Fibroblast of skin of right biceps (primary cell): Measurements from ENCODE around the gene HACL1.
"Not testable (repeated sequence)": the region's sequence is repeated elsewhere in the genome, so short reads cannot be mapped to it uniquely, and the experiment has no call there.

Experiments
- DNase-seq: peaks from one replicate; pipeline ENCODE4 v3.0.0-alpha.2; 2013

HACL1 gene

GRCh38 chr3:15578289-15578867, 23.0 kb downstream of the HACL1 start:
- no peak for DNase-seq

DNA sequence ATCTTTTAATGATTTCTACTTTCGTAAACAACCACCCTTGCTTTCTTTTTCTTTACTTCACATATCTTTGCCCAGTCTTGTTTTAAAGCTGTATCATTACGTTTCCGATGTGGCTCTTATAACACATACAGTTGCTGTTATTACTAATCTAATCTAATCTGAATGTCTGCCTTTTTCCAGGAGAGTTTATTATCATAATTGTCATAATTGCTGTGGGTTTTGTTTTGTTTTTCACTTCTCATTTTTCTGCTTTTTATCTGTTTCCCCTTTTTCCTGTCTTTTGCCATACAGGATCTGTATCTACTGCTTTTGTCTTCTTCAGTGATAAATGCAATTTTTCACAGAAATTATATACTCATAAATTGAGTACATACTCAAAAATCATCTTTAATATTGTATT, 24.9 kb downstream of the HACL1 start:
- DNase-seq: no peak

- DNase-seq: no peak
Observed at GRCh38 chr3:15575446-15575845, 25.9 kb downstream of the HACL1 start.

- no peak for DNase-seq
Observed at GRCh38 chr3:15572138-15572537, 29.2 kb downstream of the HACL1 start.

DNA sequence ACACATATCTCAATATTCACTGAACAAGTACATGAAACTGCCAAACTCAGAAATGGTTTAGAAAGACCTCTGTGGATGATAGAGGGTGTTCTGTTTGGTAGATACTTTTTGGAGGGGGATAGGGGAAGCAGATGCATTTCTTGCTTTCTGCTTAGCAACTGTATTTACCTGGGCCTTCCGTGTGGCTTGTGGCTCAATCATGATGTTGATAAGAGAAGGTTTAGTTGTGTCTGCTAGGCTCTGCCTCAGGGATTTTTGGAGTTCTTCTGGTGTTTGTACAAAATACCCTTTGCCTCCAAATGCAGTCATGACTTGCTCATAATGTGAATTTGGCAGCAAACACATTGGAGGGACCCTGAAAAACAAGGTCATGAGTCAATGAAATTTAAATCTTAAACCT, 38.2 kb downstream of the HACL1 start:
- DNase-seq: no peak

- no peak for DNase-seq
Observed at GRCh38 chr3:15562560-15562959, 38.8 kb downstream of the HACL1 start.

GRCh38 chr3:15558581-15558980, 42.8 kb downstream of the HACL1 start:
- DNase-seq: no peak

DNA sequence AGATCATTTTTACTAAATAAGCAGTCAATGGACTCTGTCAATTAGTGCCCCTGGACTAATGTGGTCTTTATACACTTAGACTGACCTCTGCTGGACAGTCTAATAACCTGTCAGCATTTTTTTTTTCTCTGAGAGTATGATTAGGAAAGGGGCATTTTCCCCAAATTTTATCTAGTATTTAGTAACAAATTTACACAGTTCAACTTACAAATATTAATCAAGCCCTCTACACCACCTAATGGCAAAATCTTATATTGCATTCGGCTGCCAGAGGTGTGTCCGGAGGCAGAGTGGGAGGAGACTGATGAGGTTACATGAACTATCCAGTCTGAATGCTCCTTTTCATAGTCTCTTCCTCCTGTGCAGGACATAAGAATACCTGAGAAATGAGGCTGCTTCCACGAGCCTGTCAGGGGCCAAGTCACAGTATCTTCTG, 43.8 kb downstream of the HACL1 start:
- peak; percentile 69 for DNase-seq

- no peak for DNase-seq
Observed at GRCh38 chr3:15556512-15556911, 44.9 kb downstream of the HACL1 start.

DNA sequence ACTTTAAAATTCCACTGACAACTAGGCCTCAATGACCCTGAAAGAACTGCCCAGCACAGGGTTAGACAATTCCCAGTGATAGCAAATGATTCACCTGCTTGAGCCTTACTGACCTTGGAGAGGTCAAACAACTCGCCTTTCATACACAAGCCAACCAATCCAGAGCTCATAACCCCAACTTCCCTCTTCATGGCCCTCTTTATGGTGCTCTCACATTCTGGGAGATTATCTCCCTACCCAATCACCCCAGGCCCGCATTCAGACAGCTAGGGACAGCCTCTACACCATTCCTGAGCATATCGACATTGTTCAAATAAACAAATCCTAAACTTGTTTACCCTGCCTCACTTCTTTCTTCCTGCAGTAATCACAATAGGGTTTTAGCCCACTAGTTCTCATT, 47.6 kb downstream of the HACL1 start:
- no peak for DNase-seq

DNA sequence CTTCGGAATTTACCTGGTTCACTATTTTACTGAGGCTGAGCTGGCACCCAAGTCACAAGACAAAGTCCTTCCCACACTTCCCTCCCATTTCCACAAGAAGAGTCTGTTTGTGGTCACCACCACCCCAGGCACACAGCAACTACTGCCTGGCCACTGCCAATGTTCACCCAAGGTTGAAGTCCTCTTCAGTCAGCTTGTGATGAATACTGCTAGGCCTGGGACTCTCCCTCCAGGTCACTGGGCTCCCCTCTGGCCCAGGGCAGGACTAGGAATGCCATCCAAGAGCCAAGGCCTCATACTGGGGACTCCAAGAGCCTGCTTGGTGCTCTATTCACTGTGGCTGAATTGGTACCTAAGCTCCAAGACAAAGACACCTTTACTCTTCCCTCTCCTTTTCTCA, 49.5 kb downstream of the HACL1 start:
- DNase-seq: no peak

GRCh38 chr3:15549846-15550245, 51.5 kb downstream of the HACL1 start:
- no peak for DNase-seq

GRCh38 chr3:15542614-15543013, 58.8 kb downstream of the HACL1 start:
- no peak for DNase-seq

DNA sequence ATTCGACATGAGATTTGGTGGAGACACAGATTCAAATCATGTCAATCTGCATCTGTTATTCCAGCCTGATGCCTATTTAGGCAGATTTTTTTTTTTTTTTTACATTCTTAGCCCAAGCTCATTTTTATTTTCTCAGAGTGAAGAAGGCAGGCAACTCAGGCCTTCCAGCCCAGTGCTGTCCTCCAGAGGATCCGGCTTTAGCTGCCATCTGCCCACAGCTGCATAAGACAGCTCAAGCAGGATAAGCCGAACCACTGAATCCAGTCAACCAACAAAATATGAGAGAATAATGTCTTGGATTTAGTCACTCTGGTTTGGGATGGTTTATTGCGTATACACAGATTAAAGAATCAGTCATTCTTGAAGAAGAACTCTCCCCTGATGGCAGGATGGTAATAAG, 60.0 kb downstream of the HACL1 start:
- DNase-seq: no peak

DNA sequence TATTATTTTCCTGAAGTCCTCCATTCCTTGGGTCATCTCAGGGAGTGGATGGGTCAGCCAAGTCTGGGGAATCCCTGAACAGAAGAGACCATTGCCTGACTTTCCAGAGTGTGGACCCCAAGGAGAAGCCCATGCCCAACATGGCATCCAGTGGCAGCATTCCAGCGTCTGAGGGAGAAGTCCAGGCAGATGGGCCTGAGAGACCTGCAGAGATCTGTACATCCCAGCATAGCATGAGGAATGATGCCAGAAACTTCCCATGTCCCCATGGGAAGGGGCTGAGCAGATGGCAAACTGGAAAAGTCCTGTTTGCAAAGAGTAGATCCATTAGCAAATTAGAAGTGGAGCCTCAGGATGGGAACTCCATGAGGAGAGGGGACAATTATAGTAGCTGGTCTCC, 62.3 kb downstream of the HACL1 start:
- no peak for DNase-seq

- no peak for DNase-seq
Observed at GRCh38 chr3:15538345-15538744, 63.0 kb downstream of the HACL1 start.

DNA sequence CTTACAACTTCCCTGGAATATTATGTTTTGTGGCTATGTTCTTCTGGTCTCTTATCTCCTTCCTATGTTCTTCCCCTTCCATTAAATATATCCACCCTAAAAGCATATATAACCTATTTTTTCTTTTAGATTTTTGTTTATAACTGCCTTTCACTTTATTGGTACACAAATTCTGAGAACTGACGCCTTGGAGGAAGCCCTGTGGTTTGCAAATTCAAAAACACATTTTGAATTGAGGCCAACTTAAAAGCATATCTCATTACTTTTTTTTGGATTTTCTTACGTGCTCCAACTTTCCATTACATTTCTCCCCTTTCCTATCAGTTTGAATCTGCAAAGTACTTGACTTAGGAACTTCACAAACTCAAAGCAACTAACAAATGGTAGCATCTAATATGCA, 64.5 kb downstream of the HACL1 start:
- no peak for DNase-seq

DNA sequence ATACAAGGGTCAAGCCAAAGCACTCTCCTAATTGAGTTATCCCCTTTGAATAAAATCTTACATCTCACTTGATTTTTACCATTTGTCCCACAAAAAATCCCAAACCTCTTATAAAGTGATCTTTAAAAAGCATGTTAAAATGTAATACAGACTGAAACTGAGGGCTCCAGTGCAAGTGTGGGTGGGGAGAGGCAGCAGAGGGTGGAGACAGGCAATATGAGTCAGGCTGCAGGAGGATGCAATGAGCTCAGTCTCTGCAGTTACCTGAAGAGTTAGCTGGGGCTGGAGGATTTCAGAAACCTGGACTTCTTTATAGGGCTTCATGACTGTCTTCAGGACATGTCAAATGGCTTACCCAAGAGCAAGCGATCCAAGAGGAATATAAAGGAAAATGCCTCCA, 65.6 kb downstream of the HACL1 start:
- DNase-seq: no peak

GRCh38 chr3:15532614-15533013, 68.8 kb downstream of the HACL1 start:
- not testable (repeated sequence) for DNase-seq

- no peak for DNase-seq
Observed at GRCh38 chr3:15531346-15531745, 70.0 kb downstream of the HACL1 start.

- DNase-seq: no peak
Observed at GRCh38 chr3:15528854-15529537, 72.4 kb downstream of the HACL1 start.

GRCh38 chr3:15527031-15527459, 74.3 kb downstream of the HACL1 start:
- no peak for DNase-seq

GRCh38 chr3:15525790-15526189, 75.6 kb downstream of the HACL1 start:
- DNase-seq: no peak

DNA sequence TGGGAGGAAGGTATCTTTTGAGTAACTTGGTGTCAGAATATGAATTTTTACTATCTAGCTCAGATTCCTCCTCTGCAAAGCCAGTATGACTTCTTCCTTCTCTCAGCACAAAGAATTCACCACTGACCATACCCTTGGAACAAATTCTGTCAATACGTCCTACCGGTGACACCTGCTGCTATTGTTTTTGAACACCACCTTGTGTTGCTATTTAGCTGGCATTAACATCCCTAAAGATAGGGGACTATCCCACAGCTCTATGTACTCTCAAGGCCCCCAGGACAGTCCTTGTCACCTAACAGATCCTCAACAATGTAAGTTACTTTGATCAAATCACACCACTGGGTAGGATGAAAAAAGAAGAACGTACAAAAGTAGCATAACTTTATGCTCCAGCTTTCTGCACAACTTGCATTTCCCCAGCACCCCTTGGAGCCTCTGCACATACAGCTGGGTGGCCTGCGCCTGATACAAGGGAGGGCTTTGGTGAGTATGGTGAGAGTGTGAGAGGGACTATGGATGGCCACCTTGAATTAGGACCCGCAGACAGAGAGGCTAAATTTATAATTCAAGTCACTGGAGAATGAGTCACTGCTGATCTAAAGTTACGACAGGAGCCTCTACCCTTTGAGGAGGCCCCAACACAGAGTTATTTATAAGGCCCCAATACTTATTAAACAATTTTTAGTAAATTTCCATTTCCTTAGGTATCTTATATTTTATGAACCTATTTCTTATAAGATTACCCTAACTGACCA, 77.5 kb downstream of the HACL1 start:
- DNase-seq: no peak
